Neural cell (in vitro differentiated cells): ENCODE measurements around the gene RIMKLA. TPM values are rescaled to one million over a fixed set of nuclear protein-coding genes. Genes with fewer than 3 reads are reported as not detected.
A peak's percentile ranks its signal among the peaks of the same experiment; 100 is the strongest.

ENCODE experiments used
- H2AFZ ChIP-seq: fragments of 200-600, 300-800 bp; sonication (generic), shearing (Covaris generic); 2 replicates; pipeline ENCODE4 v1.6.0; 2014; ENCODE audit warnings: low read depth, mild to moderate bottlenecking, antibody characterized with exemption, low read length, moderate library complexity
- H3F3A ChIP-seq: fragments of 200-600 bp; shearing (Covaris generic); 2 replicates; pipeline ENCODE4 v1.6.1; 2016; ENCODE audit warnings: mild to moderate bottlenecking, moderate library complexity, mixed read lengths, antibody characterized with exemption, low read length; ENCODE audit not compliant: insufficient read depth, poor library complexity, severe bottlenecking
- H3K27ac ChIP-seq: fragments of 200-600, 300-800 bp; sonication (generic), shearing (Covaris generic); 2 replicates; pipeline ENCODE4 v1.5.1; 2014; ENCODE audit warnings: mild to moderate bottlenecking, low read length, moderate library complexity
- H3K27me3 ChIP-seq: fragments of 300-800, 200-600 bp; sonication (generic), shearing (Covaris generic); 2 replicates; pipeline ENCODE4 v1.6.0; 2014; ENCODE audit warnings: mild to moderate bottlenecking, low read depth, low read length, moderate library complexity; ENCODE audit not compliant: insufficient read depth
- H3K36me3 ChIP-seq: fragments of 300-800, 200-600 bp; sonication (generic), shearing (Covaris generic); 2 replicates; pipeline ENCODE4 v1.5.1; 2014; ENCODE audit warnings: mild to moderate bottlenecking, antibody characterized with exemption, low read length, moderate library complexity; ENCODE audit not compliant: insufficient read depth
- H3K4me2 ChIP-seq: fragments of 300-800, 200-600 bp; sonication (generic), shearing (Covaris generic); 2 replicates; pipeline ENCODE4 v1.6.0; 2014; ENCODE audit warnings: mild to moderate bottlenecking, low read length
- H3K4me3 ChIP-seq: fragments of 300-800, 200-600 bp; sonication (generic), shearing (Covaris generic); 2 replicates; pipeline ENCODE4 v1.5.1; 2014; ENCODE audit warnings: mild to moderate bottlenecking, low read length, moderate library complexity
- H3K79me2 ChIP-seq: fragments of 200-600 bp; shearing (Covaris generic); replicated peaks from 2 replicates; pipeline ENCODE4 v1.6.0; 2014; ENCODE audit warnings: mild to moderate bottlenecking, low read length, moderate library complexity; ENCODE audit not compliant: insufficient read depth
- H3K9ac ChIP-seq: fragments of 300-800, 200-600 bp; sonication (generic), shearing (Covaris generic); 2 replicates; pipeline ENCODE4 v1.6.1; 2016; ENCODE audit warnings: mild to moderate bottlenecking, low read length, mixed read lengths
- H3K9me2 ChIP-seq: fragments of 200-600 bp; shearing (Covaris generic); 2 replicates; pipeline ENCODE4 v1.6.1; 2016; ENCODE audit warnings: mild to moderate bottlenecking, low read length, mixed read lengths; ENCODE audit not compliant: insufficient read depth
- H3K9me3 ChIP-seq: fragments of 200-600, 300-800 bp; sonication (generic), shearing (Covaris generic); 2 replicates; pipeline ENCODE4 v1.6.1; 2016; ENCODE audit warnings: mild to moderate bottlenecking, mixed run types, low read length, moderate library complexity, mixed read lengths
- H4K20me1 ChIP-seq: fragments of 200-600 bp; shearing (Covaris generic); 2 replicates; pipeline ENCODE4 v1.6.1; 2016; ENCODE audit warnings: mild to moderate bottlenecking, mixed run types; ENCODE audit not compliant: insufficient read depth
- CTCF ChIP-seq: fragments of 450-650 bp; IDR thresholded peaks from 2 replicates; pipeline ENCODE4 v1.5.1; 2014; ENCODE audit warnings: antibody characterized with exemption, mild to moderate bottlenecking, moderate library complexity; ENCODE audit not compliant: poor library complexity, severe bottlenecking
- EP300 ChIP-seq: fragments of 450-650 bp; conservative IDR thresholded peaks from 2 replicates; pipeline ENCODE4 v1.6.1; 2014; ENCODE audit warnings: antibody characterized with exemption, mild to moderate bottlenecking, moderate library complexity; ENCODE audit not compliant: poor library complexity, severe bottlenecking
- EZH2 ChIP-seq: fragments of 200-600, 300-800 bp; shearing (Covaris generic), sonication (generic); IDR thresholded peaks from 2 replicates; pipeline ENCODE4 v1.6.1; 2014; ENCODE audit warnings: antibody characterized with exemption, low read length, borderline replicate concordance, mild to moderate bottlenecking; ENCODE audit not compliant: insufficient read depth, poor library complexity, severe bottlenecking
- MXI1 ChIP-seq: fragments of 450-650 bp; conservative IDR thresholded peaks from 2 replicates; pipeline ENCODE4 v1.6.1; 2014; ENCODE audit warnings: antibody characterized with exemption, mild to moderate bottlenecking; ENCODE audit not compliant: poor library complexity, severe bottlenecking
- POLR2AphosphoS5 ChIP-seq: IDR thresholded peaks from 2 replicates; pipeline ENCODE4 v1.6.1; 2012
- RAD21 ChIP-seq: fragments of 450-650 bp; conservative IDR thresholded peaks from 2 replicates; pipeline ENCODE4 v1.6.1; 2014; ENCODE audit warnings: antibody characterized with exemption, mild to moderate bottlenecking, moderate library complexity
- REST ChIP-seq: IDR thresholded peaks from 2 replicates; pipeline ENCODE4 v1.6.1; 2012; ENCODE audit warnings: borderline replicate concordance
- SMC3 ChIP-seq: fragments of 450-650 bp; conservative IDR thresholded peaks from 2 replicates; pipeline ENCODE4 v1.6.1; 2014; ENCODE audit warnings: antibody characterized with exemption, mild to moderate bottlenecking, moderate library complexity; ENCODE audit not compliant: poor library complexity
- TAF1 ChIP-seq: IDR thresholded peaks from 2 replicates; pipeline ENCODE4 v1.6.1; 2012; ENCODE audit warnings: low read depth
- polyA plus RNA-seq: library from polyadenylated mRNA; depleted of rRNA; stranded (reverse); fragments of >200 nt; gene quantifications from 2 replicates; pipeline ENCODE4 v1.2.3, GENCODE V29; 2014

The RIMKLA gene
- polyA plus RNA-seq, 1 donor from 2014 or later = 35.4 TPM

GRCh38 chr1:42385283-42385682 lies 4.7 kb downstream of the RIMKLA start:
- no peak for TF ChIP-seq EZH2
- no peak for TF ChIP-seq MXI1
- no peak for TF ChIP-seq RAD21
- TF ChIP-seq EP300 = no peak
- no peak for TF ChIP-seq TAF1
- TF ChIP-seq CTCF = no peak
- no peak for TF ChIP-seq POLR2AphosphoS5
- no peak for TF ChIP-seq SMC3
- no peak for TF ChIP-seq REST
- Histone ChIP-seq H3K9me3 (no peaks in the 10 kb centered on the region), H3F3A (no peaks in the 10 kb centered on the region), H4K20me1 (no peaks in the 10 kb centered on the region), H3K27ac (no peak overlapping the region), H3K79me2 (peaks cover 31% of the 10 kb centered on the region), H2AFZ (no peak overlapping the region), H3K36me3 (no peaks in the 10 kb centered on the region), H3K4me3 (peak overlapping the region; percentile 37), H3K4me2 (no peak overlapping the region), H3K27me3 (no peaks in the 10 kb centered on the region), H3K9ac (no peak overlapping the region), H3K9me2 (no peaks in the 10 kb centered on the region)

- no peak overlapping the region for H3K4me2 ChIP-seq
- no peak for TF ChIP-seq RAD21
- TF ChIP-seq CTCF = no peak
- no peak for TF ChIP-seq EZH2
- TF ChIP-seq REST = no peak
- TF ChIP-seq TAF1 = no peak
- TF ChIP-seq POLR2AphosphoS5 = no peak
- no peak for TF ChIP-seq MXI1
- TF ChIP-seq EP300 = no peak
- TF ChIP-seq SMC3 = no peak
- no peaks in the 10 kb centered on the region for H3K9me3 ChIP-seq
- H3K9ac ChIP-seq = no peak overlapping the region
- H3K27ac ChIP-seq = no peak overlapping the region
- H4K20me1 ChIP-seq = no peaks in the 10 kb centered on the region
- peaks cover 30% of the 10 kb centered on the region for H3K79me2 ChIP-seq
- H3K9me2 ChIP-seq = no peaks in the 10 kb centered on the region
- H3K27me3 ChIP-seq = no peaks in the 10 kb centered on the region
- H3F3A ChIP-seq = no peaks in the 10 kb centered on the region
- H3K4me3 ChIP-seq = no peak overlapping the region
- H2AFZ ChIP-seq = no peak overlapping the region
- no peaks in the 10 kb centered on the region for H3K36me3 ChIP-seq
Measured at GRCh38 chr1:42386051-42386450, 5.5 kb downstream of the RIMKLA start.
